T-cell (primary cell): ENCODE measurements around the gene DNPH1. TPM values are rescaled to one million over a fixed set of nuclear protein-coding genes. Genes with fewer than 3 reads are reported as not detected.

Source experiments
- ATAC-seq, 4 experiments: fragments of 200-7000 bp in 3 of 4; fragments of 150-1000 bp in 1 of 4; cut with Tn5 transposase; replicated peaks in 1 of 4; 1 replicate in 3 of 4; 2 replicates in 1 of 4; pipeline ENCODE4 v1.10.0; 2021; ENCODE audit warnings: moderate library complexity in 3 of 4, mild to moderate bottlenecking in 2 of 4, moderate number of reproducible peaks in 1 of 4
- CTCF ChIA-PET, 2 donors: fragments of 300-600 bp; sonication (Branson Sonifier 250); formaldehyde crosslinking; loops; one replicate each; lab custom pipeline; 2022; ENCODE audit warnings: antibody characterized with exemption in 2 of 2; lab: Charles Lee
- POLR2A ChIA-PET, 2 donors: fragments of 300-600 bp; sonication (Branson Sonifier 250); formaldehyde crosslinking; loops; one replicate each; lab custom pipeline; 2022; ENCODE audit warnings: antibody characterized with exemption in 2 of 2; lab: Charles Lee
- DNase-seq, 35 experiments: peaks; one replicate each; pipeline versions ENCODE4 v3.0.0 to v3.0.0-alpha.2; 2013 to 2023
- H3K27ac ChIP-seq: one replicate; pipeline ENCODE4 v1.5.1; 2013; ENCODE audit warnings: low read length
- H3K27me3 ChIP-seq, 2 experiments: replicated peaks in 1 of 2; 1 replicate in 1 of 2; 2 replicates in 1 of 2; pipeline versions ENCODE4 v1.6.1 to v1.7.0; 2013; ENCODE audit warnings: low read length in 1 of 2, mixed read lengths in 1 of 2; ENCODE audit not compliant: control insufficient read depth in 2 of 2, insufficient read depth in 2 of 2; ENCODE audit errors: extremely low read depth in 1 of 2
- H3K36me3 ChIP-seq, 2 donors: 1 replicate in 1 of 2; 2 replicates in 1 of 2; pipeline versions ENCODE4 v1.6.1 to v1.7.0; 2013; ENCODE audit warnings: low read length in 1 of 2; ENCODE audit not compliant: control insufficient read depth in 2 of 2, insufficient read depth in 1 of 2; ENCODE audit errors: extremely low read depth in 1 of 2
- H3K4me1 ChIP-seq, 2 experiments: 1 replicate in 1 of 2; 2 replicates in 1 of 2; pipeline versions ENCODE4 v1.6.1 to v1.7.0; 2013; ENCODE audit warnings: low read length in 2 of 2, mixed read lengths in 1 of 2; ENCODE audit not compliant: insufficient read depth in 2 of 2, control insufficient read depth in 1 of 2; ENCODE audit errors: extremely low read depth in 1 of 2
- H3K4me3 ChIP-seq, 2 donors: 1 replicate in 1 of 2; 2 replicates in 1 of 2; pipeline versions ENCODE4 v1.5.1 to v1.7.0; 2013; ENCODE audit warnings: mild to moderate bottlenecking in 2 of 2, low read length in 1 of 2, moderate library complexity in 1 of 2; ENCODE audit not compliant: control insufficient read depth in 1 of 2; ENCODE audit errors: extremely low read depth in 1 of 2
- H3K9me3 ChIP-seq: 2 replicates; pipeline ENCODE4 v1.7.0; 2013
- H3K27ac Mint-ChIP-seq, 2 donors: one replicate each; pipeline ENCODE4 v1.8.0; 2020 to 2021; ENCODE audit warnings: mild to moderate bottlenecking in 2 of 2, mixed read lengths in 2 of 2
- H3K27me3 Mint-ChIP-seq, 2 donors: one replicate each; pipeline ENCODE4 v1.8.0; 2021 to 2022; ENCODE audit warnings: mixed read lengths in 2 of 2
- H3K36me3 Mint-ChIP-seq: one replicate; pipeline ENCODE4 v1.8.0; 2021; ENCODE audit warnings: mixed read lengths
- H3K4me1 Mint-ChIP-seq, 3 donors: one replicate each; pipeline ENCODE4 v1.8.0; 2020 to 2022; ENCODE audit warnings: mixed read lengths in 3 of 3, mild to moderate bottlenecking in 1 of 3
- H3K4me3 Mint-ChIP-seq, 3 donors: one replicate each; pipeline ENCODE4 v1.8.0; 2020 to 2022; ENCODE audit warnings: mild to moderate bottlenecking in 3 of 3, mixed read lengths in 3 of 3, moderate library complexity in 3 of 3
- H3K9me3 Mint-ChIP-seq, 3 donors: one replicate each; pipeline ENCODE4 v1.8.0; 2020 to 2022; ENCODE audit warnings: mixed read lengths in 3 of 3
- WGBS: methylation state at CpG from one replicate; pipeline ENCODE4 v1.1.5; 2013; ENCODE audit warnings: missing lambda C conversion rate; ENCODE audit not compliant: insufficient coverage; 5-methylcytosine and 5-hydroxymethylcytosine counted together
- total RNA-seq, 35 experiments: library from RNA in 6 of 35; stranded (reverse) in 6 of 35; fragments of 120-200 nt in 1 of 35; gene quantifications; one replicate each; pipeline versions ENCODE4 v1.2.1 to v1.2.4 and lab custom pipeline; 2013 to 2026

The DNPH1 gene
- total RNA-seq, 5 donors from 2014 or later (not counting 1 experiment from before 2014, with no cell fraction given): 28.5 to 76.1 (median 57.5) TPM

GRCh38 chr6:43215066-43215465 lies 14.2 kb downstream of the DNPH1 start:
- H3K9me3 Mint-ChIP-seq: no peaks in the 10 kb centered on the region
- CTCF ChIA-PET: no interaction called here
- POLR2A ChIA-PET: no interaction called here

GRCh38 chr6:43213431-43213830 lies 15.8 kb downstream of the DNPH1 start:
- Histone ChIP-seq H3K9me3 (no peaks in the 10 kb centered on the region), H3K4me3 (no peak overlapping the region), H3K27ac (no peak overlapping the region), H3K36me3 (peaks cover 3 to 30% of the 10 kb centered on the region in 2 donors), H3K27me3 (no peaks in the 10 kb centered on the region), H3K4me1 (no peaks in the 10 kb centered on the region)
- Mint-ChIP-seq H3K4me3 (no peak overlapping the region), H3K4me1 (peaks cover 0 to 1% (median 0%) of the 10 kb centered on the region in 3 donors), H3K27ac (no peak overlapping the region), H3K27me3 (no peaks in the 10 kb centered on the region), H3K36me3 (peaks cover 35% of the 10 kb centered on the region), H3K9me3 (no peaks in the 10 kb centered on the region)
- no peak for DNase-seq
- CTCF ChIA-PET: no interaction called here
- POLR2A ChIA-PET: no interaction called here
- no peak for ATAC-seq
- WGBS: 94% methylated on average over 10 of the region's 11 CpGs

More at GRCh38 chr6:43215066-43215465, 14.2 kb downstream of the DNPH1 start:
- H3K4me3 Mint-ChIP-seq: no peak overlapping the region
- H3K4me1 ChIP-seq: no peaks in the 10 kb centered on the region
- H3K36me3 ChIP-seq: peaks cover 3 to 38% of the 10 kb centered on the region in 2 donors
- H3K27ac ChIP-seq: no peak overlapping the region
- peaks cover 0 to 6% (median 1%) of the 10 kb centered on the region in 3 donors for H3K4me1 Mint-ChIP-seq
- H3K27me3 ChIP-seq: no peaks in the 10 kb centered on the region
- no peak overlapping the region for H3K4me3 ChIP-seq
- DNase-seq (no peak), ATAC-seq (no peak)
- peaks cover 48% of the 10 kb centered on the region for H3K36me3 Mint-ChIP-seq
- no peaks in the 10 kb centered on the region for H3K9me3 ChIP-seq
- H3K27me3 Mint-ChIP-seq: no peaks in the 10 kb centered on the region
- WGBS: 99% methylated on average over 7 of the region's 8 CpGs
- no peak overlapping the region for H3K27ac Mint-ChIP-seq

- Mint-ChIP-seq H3K36me3 (peaks cover 32% of the 10 kb centered on the region), H3K4me1 (no peaks in the 10 kb centered on the region), H3K4me3 (no peak overlapping the region), H3K27me3 (no peaks in the 10 kb centered on the region), H3K9me3 (no peaks in the 10 kb centered on the region), H3K27ac (no peak overlapping the region)
- Histone ChIP-seq H3K36me3 (peaks cover 3 to 20% of the 10 kb centered on the region in 2 donors), H3K9me3 (no peaks in the 10 kb centered on the region), H3K27ac (no peak overlapping the region), H3K27me3 (no peaks in the 10 kb centered on the region), H3K4me3 (no peak overlapping the region), H3K4me1 (no peaks in the 10 kb centered on the region)
- WGBS: no CpG with 5 or more reads among the region's 1 CpG
- DNase-seq (peak in 1 of 35 experiments; percentile 22), ATAC-seq (no peak)
- POLR2A ChIA-PET: no interaction called here
- CTCF ChIA-PET: interaction anchor here in 1 of 2 donors (0.7 kb wide), 1 partner anchor 121 kb away, joined by 3 read pairs; no protein-coding TSS in a partner anchor
Observed at GRCh38 chr6:43211955-43212354, 17.3 kb downstream of the DNPH1 start.

GRCh38 chr6:43207286-43207685 lies 22.0 kb downstream of the DNPH1 start:
- Histone ChIP-seq H3K4me3 (no peak overlapping the region), H3K9me3 (no peaks in the 10 kb centered on the region), H3K36me3 (peaks cover 4 to 20% of the 10 kb centered on the region in 2 donors), H3K4me1 (no peaks in the 10 kb centered on the region), H3K27me3 (no peaks in the 10 kb centered on the region), H3K27ac (no peak overlapping the region)
- no peaks in the 10 kb centered on the region for H3K4me1 Mint-ChIP-seq
- DNase-seq (no peak), ATAC-seq (no peak)
- no peak overlapping the region for H3K4me3 Mint-ChIP-seq
- POLR2A ChIA-PET: no interaction called here
- H3K27me3 Mint-ChIP-seq: no peaks in the 10 kb centered on the region
- no peak overlapping the region for H3K27ac Mint-ChIP-seq
- peaks cover 34% of the 10 kb centered on the region for H3K36me3 Mint-ChIP-seq
- no peaks in the 10 kb centered on the region for H3K9me3 Mint-ChIP-seq
- WGBS: no CpG with 5 or more reads among the region's 2 CpGs
- CTCF ChIA-PET: interaction anchor here in 1 of 2 donors (0.6 kb wide), 1 partner anchor 297 kb away, joined by 5 read pairs; no protein-coding TSS in a partner anchor

- WGBS: 97% methylated on average over 9 of the region's 10 CpGs
- Mint-ChIP-seq H3K36me3 (peaks cover 33% of the 10 kb centered on the region), H3K27me3 (no peaks in the 10 kb centered on the region), H3K4me3 (no peak overlapping the region), H3K27ac (no peak overlapping the region), H3K4me1 (no peaks in the 10 kb centered on the region), H3K9me3 (no peaks in the 10 kb centered on the region)
- no peaks in the 10 kb centered on the region for H3K9me3 ChIP-seq
- ATAC-seq: no peak
- CTCF ChIA-PET: interaction anchor here in 1 of 2 donors (0.6 kb wide), 1 partner anchor 14 kb away, joined by 3 read pairs; no protein-coding TSS in a partner anchor
- H3K4me3 ChIP-seq: no peak overlapping the region
- no peak for DNase-seq
- no peaks in the 10 kb centered on the region for H3K4me1 ChIP-seq
- H3K27me3 ChIP-seq: no peaks in the 10 kb centered on the region
- no peak overlapping the region for H3K27ac ChIP-seq
- H3K36me3 ChIP-seq: peaks cover 5 to 21% of the 10 kb centered on the region in 2 donors
- POLR2A ChIA-PET: interaction anchor here in 1 of 2 donors (0.7 kb wide), 1 partner anchor 536 kb away, joined by 7 read pairs; no protein-coding TSS in a partner anchor
Observed at GRCh38 chr6:43205849-43206248, 23.4 kb downstream of the DNPH1 start.

GRCh38 chr6:43204271-43205105 lies 24.8 kb downstream of the DNPH1 start:
- ATAC-seq (no peak), DNase-seq (no peak)
- Histone ChIP-seq H3K4me1 (no peaks in the 10 kb centered on the region), H3K27me3 (no peaks in the 10 kb centered on the region), H3K4me3 (no peak overlapping the region), H3K27ac (no peak overlapping the region), H3K9me3 (no peaks in the 10 kb centered on the region), H3K36me3 (peaks cover 7 to 34% of the 10 kb centered on the region in 2 donors)
- peaks cover 42% of the 10 kb centered on the region for H3K36me3 Mint-ChIP-seq
- WGBS: 93% methylated on average over 22 of the region's 23 CpGs
- H3K27me3 Mint-ChIP-seq: no peaks in the 10 kb centered on the region
- no peaks in the 10 kb centered on the region for H3K9me3 Mint-ChIP-seq
- no peak overlapping the region for H3K27ac Mint-ChIP-seq
- no peak overlapping the region for H3K4me3 Mint-ChIP-seq
- POLR2A ChIA-PET: no interaction called here
- CTCF ChIA-PET: interaction anchor here in 1 of 2 donors (0.6 kb wide), 1 partner anchor 278 kb away, joined by 4 read pairs; no protein-coding TSS in a partner anchor
- no peaks in the 10 kb centered on the region for H3K4me1 Mint-ChIP-seq
